Measurements from ENCODE around the gene SMIM44.

Gene SMIM44

GRCh38 chr19:3524078-3524842 is 41.0 kb upstream of the SMIM44 start:
- Histone ChIP-seq H3K27ac (no peak overlapping the region), H3K27me3 (no peaks in the 10 kb centered on the region), H3K9me3 (no peaks in the 10 kb centered on the region), H3K4me3 (no peak overlapping the region), H3K4me1 (peaks cover 0 to 7% (median 0%) of the 10 kb centered on the region in 4 donors), H3K36me3 (peaks cover 43 to 86% (median 59%) of the 10 kb centered on the region in 3 donors)
- intact Hi-C loops (cut with DNase I; ENCODE audit: low total_unique reads), result no loop called here
- DNase-seq, result no peak
- no peak for TF ChIP-seq CTCF (IDR thresholded peaks at IDR 0.05)

- TF ChIP-seq CTCF (IDR thresholded peaks at IDR 0.05), result no peak
- Histone ChIP-seq H3K36me3 (peaks cover 43 to 93% (median 59%) of the 10 kb centered on the region in 3 donors), H3K27ac (no peak overlapping the region), H3K9me3 (no peaks in the 10 kb centered on the region), H3K4me1 (peaks cover 0 to 7% (median 0%) of the 10 kb centered on the region in 4 donors), H3K4me3 (no peak overlapping the region), H3K27me3 (no peaks in the 10 kb centered on the region)
- intact Hi-C loops (cut with DNase I; ENCODE audit: low total_unique reads), result no loop called here
- no peak for DNase-seq
Measured at GRCh38 chr19:3523361-3524077, 40.3 kb upstream of the SMIM44 start.

- no peak for TF ChIP-seq CTCF (IDR thresholded peaks at IDR 0.05)
- Histone ChIP-seq H3K4me1 (peaks cover 0 to 7% (median 0%) of the 10 kb centered on the region in 4 donors), H3K27ac (no peak overlapping the region), H3K4me3 (no peak overlapping the region), H3K9me3 (no peaks in the 10 kb centered on the region), H3K27me3 (no peaks in the 10 kb centered on the region), H3K36me3 (peaks cover 36 to 85% (median 52%) of the 10 kb centered on the region in 3 donors)
- intact Hi-C loops (cut with DNase I; ENCODE audit: low total_unique reads), result no loop called here
- DNase-seq, result no peak
Measured at GRCh38 chr19:3522421-3523360, 39.5 kb upstream of the SMIM44 start.

GRCh38 chr19:3521104-3521445 is 37.8 kb upstream of the SMIM44 start:
- Histone ChIP-seq H3K36me3 (peaks cover 23 to 69% (median 36%) of the 10 kb centered on the region in 3 donors), H3K4me1 (peaks cover 0 to 16% (median 3%) of the 10 kb centered on the region in 4 donors), H3K27ac (no peak overlapping the region), H3K27me3 (no peaks in the 10 kb centered on the region), H3K9me3 (no peaks in the 10 kb centered on the region), H3K4me3 (no peak overlapping the region)
- DNase-seq, result no peak
- intact Hi-C loops (cut with DNase I; ENCODE audit: low total_unique reads), result no loop called here
- TF ChIP-seq CTCF (IDR thresholded peaks at IDR 0.05), result no peak

Data from tibial artery (tissue), 4 donors.